BJ (cell line): Measurements from ENCODE around the gene TACO1. TPM values are rescaled to one million over a fixed set of nuclear protein-coding genes. Genes with fewer than 3 reads are reported as not detected.

Experiments used
- CTCF ChIA-PET: fragments of 350-600 bp; formaldehyde crosslinking; extraction: SDS; loops from one replicate; lab custom pipeline; 2021; ENCODE audit warnings: antibody characterized with exemption, inconsistent platforms; lab: Yijun Ruan, JAX
- POLR2A ChIA-PET: fragments of 300-600 bp; sonication (Branson Sonifier 250); formaldehyde crosslinking; extraction: SDS; loops from one replicate; lab custom pipeline; 2021; ENCODE audit warnings: antibody characterized with exemption; lab: Charles Lee
- DNase-seq: peaks from one replicate; pipeline ENCODE4 v3.0.0-alpha.2; 2011; ENCODE audit warnings: low read depth
- H3K27me3 ChIP-seq: 2 replicates; pipeline ENCODE4 v1.6.0; 2011; ENCODE audit warnings: low read length; ENCODE audit not compliant: control insufficient read depth, insufficient read depth
- H3K36me3 ChIP-seq: 2 replicates; pipeline ENCODE4 v1.5.1; 2011; ENCODE audit warnings: low read length; ENCODE audit not compliant: control insufficient read depth, insufficient read depth
- H3K4me3 ChIP-seq: 2 replicates; pipeline ENCODE4 v1.5.1; 2011; ENCODE audit warnings: low read depth, mild to moderate bottlenecking, control low read depth, low read length
- polyA plus RNA-seq: library from polyadenylated mRNA; depleted of rRNA; stranded (reverse); fragments of >200 nt; gene quantifications from 2 replicates; pipeline ENCODE4 v1.2.3, GENCODE V29; 2011
- TF ChIP-seq, protein P1 (sequence below): IDR thresholded peaks from 2 replicates; pipeline ENCODE4 v1.5.1; 2011; ENCODE audit warnings: low read depth, mild to moderate bottlenecking, control low read depth, inconsistent platforms, low read length, moderate library complexity; ENCODE audit not compliant: insufficient read depth

The TACO1 gene
- polyA plus RNA-seq, 1 experiment: 23.5 TPM

DNA sequence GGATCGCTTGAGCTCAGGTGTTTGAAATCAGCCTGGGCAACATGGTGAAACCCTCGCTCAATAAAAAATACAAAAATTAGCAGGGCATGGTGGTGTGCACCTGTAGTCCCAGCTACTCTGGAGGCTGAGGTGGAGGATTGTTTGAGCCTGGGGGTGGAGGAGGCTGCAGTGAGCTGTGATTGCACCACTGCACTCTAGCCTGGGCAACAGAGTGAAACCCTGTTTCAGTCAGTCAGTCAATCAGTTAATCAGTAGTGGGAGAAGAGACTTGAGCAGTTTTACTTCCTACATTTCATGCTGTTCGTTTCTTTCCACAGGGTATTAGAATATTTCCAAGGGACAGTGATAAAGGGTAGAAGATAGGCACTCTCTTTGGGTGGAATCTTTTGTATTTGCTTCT, 30.4 kb downstream of the TACO1 start:
- POLR2A ChIA-PET: no interaction called here
- H3K36me3 ChIP-seq: peaks cover 4% of the 10 kb centered on the region
- H3K4me3 ChIP-seq: no peak overlapping the region
- no peak for DNase-seq
- TF ChIP-seq, protein P1, sequence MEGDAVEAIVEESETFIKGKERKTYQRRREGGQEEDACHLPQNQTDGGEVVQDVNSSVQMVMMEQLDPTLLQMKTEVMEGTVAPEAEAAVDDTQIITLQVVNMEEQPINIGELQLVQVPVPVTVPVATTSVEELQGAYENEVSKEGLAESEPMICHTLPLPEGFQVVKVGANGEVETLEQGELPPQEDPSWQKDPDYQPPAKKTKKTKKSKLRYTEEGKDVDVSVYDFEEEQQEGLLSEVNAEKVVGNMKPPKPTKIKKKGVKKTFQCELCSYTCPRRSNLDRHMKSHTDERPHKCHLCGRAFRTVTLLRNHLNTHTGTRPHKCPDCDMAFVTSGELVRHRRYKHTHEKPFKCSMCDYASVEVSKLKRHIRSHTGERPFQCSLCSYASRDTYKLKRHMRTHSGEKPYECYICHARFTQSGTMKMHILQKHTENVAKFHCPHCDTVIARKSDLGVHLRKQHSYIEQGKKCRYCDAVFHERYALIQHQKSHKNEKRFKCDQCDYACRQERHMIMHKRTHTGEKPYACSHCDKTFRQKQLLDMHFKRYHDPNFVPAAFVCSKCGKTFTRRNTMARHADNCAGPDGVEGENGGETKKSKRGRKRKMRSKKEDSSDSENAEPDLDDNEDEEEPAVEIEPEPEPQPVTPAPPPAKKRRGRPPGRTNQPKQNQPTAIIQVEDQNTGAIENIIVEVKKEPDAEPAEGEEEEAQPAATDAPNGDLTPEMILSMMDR: no peak
- CTCF ChIA-PET: no interaction called here
- no peaks in the 10 kb centered on the region for H3K27me3 ChIP-seq

GRCh38 chr17:63631626-63632025, 30.9 kb downstream of the TACO1 start:
- no peak overlapping the region for H3K4me3 ChIP-seq
- ChIA-PET POLR2A (no interaction called here), CTCF (no interaction called here)
- peaks cover 7% of the 10 kb centered on the region for H3K36me3 ChIP-seq
- no peaks in the 10 kb centered on the region for H3K27me3 ChIP-seq
- DNase-seq: no peak
- TF ChIP-seq, protein P1: no peak

DNA sequence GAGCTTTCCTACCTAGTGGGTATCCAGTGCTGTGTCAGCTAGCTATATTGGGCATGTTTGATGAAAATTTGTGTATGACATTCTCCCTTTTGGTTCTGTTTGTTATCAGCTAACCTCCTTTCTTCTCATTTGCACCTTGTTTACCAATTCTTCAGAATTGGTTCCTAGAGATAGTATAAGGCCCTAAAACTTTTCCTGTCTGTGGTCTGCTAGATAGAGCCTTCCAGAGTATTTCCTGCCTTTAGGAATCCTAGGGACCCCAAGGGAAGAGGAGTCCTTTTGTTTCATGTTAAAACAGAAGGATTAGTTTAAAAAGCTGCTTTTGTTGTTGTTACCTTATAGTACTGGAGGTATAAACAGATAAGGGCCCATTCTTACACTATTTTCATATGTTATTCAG, 33.0 kb downstream of the TACO1 start:
- TF ChIP-seq, protein P1: no peak
- Histone ChIP-seq H3K4me3 (no peak overlapping the region), H3K27me3 (no peaks in the 10 kb centered on the region), H3K36me3 (peaks cover 11% of the 10 kb centered on the region)
- no peak for DNase-seq
- ChIA-PET CTCF (interaction anchor here (0.7 to 2.2 kb wide), 3 partner anchors 11 to 49 kb away, joined by 3 to 5 read pairs (median 3); no protein-coding TSS in a partner anchor), POLR2A (interaction anchor here (0.6 kb wide), 1 partner anchor 198 kb away, joined by 4 read pairs; no protein-coding TSS in a partner anchor)

- H3K4me3 ChIP-seq: no peak overlapping the region
- POLR2A ChIA-PET: interaction anchor here (0.6 kb wide), 1 partner anchor 199 kb away, joined by 4 read pairs; no protein-coding TSS in a partner anchor
- DNase-seq: no peak
- CTCF ChIA-PET: interaction anchor here (1.0 to 2.2 kb wide), 2 partner anchors 13 to 22 kb away, joined by 3 to 5 read pairs; no protein-coding TSS in a partner anchor
- H3K36me3 ChIP-seq: peaks cover 10% of the 10 kb centered on the region
- TF ChIP-seq, protein P1: no peak
- H3K27me3 ChIP-seq: no peaks in the 10 kb centered on the region
Observed at GRCh38 chr17:63634163-63634562, 33.5 kb downstream of the TACO1 start.

GRCh38 chr17:63634816-63635215, 34.1 kb downstream of the TACO1 start:
- DNase-seq: no peak
- Histone ChIP-seq H3K27me3 (no peaks in the 10 kb centered on the region), H3K4me3 (no peak overlapping the region), H3K36me3 (peaks cover 10% of the 10 kb centered on the region)
- POLR2A ChIA-PET: no interaction called here
- CTCF ChIA-PET: interaction anchor here (1.0 to 2.2 kb wide), 2 partner anchors 13 to 23 kb away, joined by 3 to 5 read pairs; no protein-coding TSS in a partner anchor
- TF ChIP-seq, protein P1: no peak
